ENCODE measurements around the gene LTF. TPM values are rescaled to one million over a fixed set of nuclear protein-coding genes. Genes with fewer than 3 reads are reported as not detected.

Gene LTF
- total RNA-seq, 4 donors from 2014 or later = 0.14 to 3.3 TPM; not detected in 2

- Histone ChIP-seq H3K9me3 (no peaks in the 10 kb centered on the region), H3K36me3 (no peaks in the 10 kb centered on the region), H3K27me3 (no peaks in the 10 kb centered on the region), H3K27ac (no peak overlapping the region), H3K4me3 (no peak overlapping the region), H3K4me1 (peaks cover 0 to 6% (median 2%) of the 10 kb centered on the region in 4 donors)
- intact Hi-C loops (cut with DNase I; ENCODE audit: low total_unique reads) = no loop called here
- peak; percentile 72 for DNase-seq
- in situ Hi-C loops (cut with MboI; ENCODE audit: low pct_ligation_motif_present in 1 of 4, low pct_unique_long_range_greater_than_20kb in 1 of 4, low sequenced_read_pairs in 3 of 4) = loop anchor here in 2 of 4 donors (10.0 to 25.0 kb wide), 2 partner anchors 358 to 681 kb away; no protein-coding TSS in a partner anchor
- 45 to 49% methylated on average over 5 to 16 of the region's 16 CpGs for WGBS, 2 donors (ENCODE audit: low coverage in 1 of 2)
- TF ChIP-seq EP300 (IDR thresholded peaks at IDR 0.05; ENCODE audit: low read depth) (no peak), CTCF (IDR thresholded peaks at IDR 0.05) (peak in 3 of 5 experiments; percentile 71 to 83 (median 76)), POLR2AphosphoS5 (IDR thresholded peaks at IDR 0.05) (no peak)
Observed at GRCh38 chr3:46442576-46443530, 21.9 kb downstream of the LTF start.

DNA sequence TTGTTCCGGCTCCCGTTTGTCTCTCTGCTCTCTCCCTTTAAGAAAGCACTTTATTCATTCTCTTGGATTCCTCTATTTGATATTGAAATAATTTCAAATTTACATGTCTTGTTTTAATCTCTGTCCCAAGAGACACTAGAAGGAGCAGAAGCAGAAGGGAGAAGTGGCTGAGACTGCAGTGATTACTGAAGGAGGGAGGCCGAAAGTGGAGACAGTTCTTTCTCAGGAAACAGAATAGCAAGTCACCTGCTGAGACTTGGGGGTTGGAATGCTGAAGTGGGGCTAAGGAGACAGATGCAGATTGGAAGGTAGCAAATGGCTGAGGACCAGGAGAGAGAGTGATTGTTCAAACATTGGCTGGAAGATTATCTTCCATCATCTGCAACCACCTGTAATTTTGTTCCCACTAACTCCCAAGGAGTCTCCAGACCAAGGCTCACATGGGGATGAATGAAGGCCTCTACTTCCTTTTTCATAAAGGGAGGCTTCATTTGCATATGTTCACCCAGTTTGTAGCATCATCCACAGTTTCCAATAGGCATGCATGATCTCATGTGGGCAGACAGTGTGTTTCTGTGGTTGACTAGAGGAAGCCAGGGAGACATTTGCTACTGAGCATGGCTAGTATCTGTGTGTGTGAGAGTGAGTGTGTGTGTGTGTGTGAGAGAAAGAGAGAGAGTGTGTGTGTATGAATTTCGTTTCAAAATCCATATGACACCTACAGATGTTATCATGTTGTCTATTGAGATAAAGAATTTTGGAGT lies 24.0 kb downstream of the LTF start:
- no peaks in the 10 kb centered on the region for H3K9me3 ChIP-seq
- no peak overlapping the region for H3K27ac ChIP-seq
- TF ChIP-seq POLR2A (IDR thresholded peaks at IDR 0.05) (no peak), EP300 (IDR thresholded peaks at IDR 0.05; ENCODE audit: low read depth) (no peak), POLR2AphosphoS5 (IDR thresholded peaks at IDR 0.05) (no peak), CTCF (IDR thresholded peaks at IDR 0.05) (no peak)
- intact Hi-C loops (cut with DNase I; ENCODE audit: low total_unique reads) (no loop called here), in situ Hi-C loops (cut with MboI; ENCODE audit: low pct_ligation_motif_present in 1 of 4, low pct_unique_long_range_greater_than_20kb in 1 of 4, low sequenced_read_pairs in 3 of 4) (loop anchor here in 2 of 4 donors (10.0 to 25.0 kb wide), 2 partner anchors 356 to 678 kb away; no protein-coding TSS in a partner anchor)
- no peaks in the 10 kb centered on the region for H3K36me3 ChIP-seq
- peaks cover 0 to 6% (median 2%) of the 10 kb centered on the region in 4 donors for H3K4me1 ChIP-seq
- peak; percentile 21 for DNase-seq
- 69 to 74% methylated on average over 4 of the region's 4 CpGs for WGBS, 2 donors (ENCODE audit: low coverage in 1 of 2)
- no peaks in the 10 kb centered on the region for H3K27me3 ChIP-seq
- H3K4me3 ChIP-seq = no peak overlapping the region

DNA sequence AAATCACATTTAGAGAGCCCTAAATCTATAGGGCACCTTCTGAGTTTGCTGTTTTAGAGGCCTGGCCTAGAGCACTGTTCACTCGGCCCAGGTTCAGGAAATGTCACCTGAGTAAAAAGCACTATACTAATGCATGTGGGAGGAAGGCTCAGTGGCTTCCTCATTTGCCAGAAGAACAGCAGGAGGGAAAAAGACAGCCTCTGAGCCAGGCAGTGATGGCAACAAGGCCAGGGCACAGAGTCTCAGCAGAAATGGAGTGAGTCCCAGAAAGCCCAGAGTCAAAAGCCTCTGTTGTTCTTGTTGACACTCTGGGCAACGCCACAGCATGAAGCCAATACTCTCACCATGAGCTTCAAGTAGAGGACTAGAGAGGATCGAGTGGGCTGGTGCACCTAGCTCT lies 25.9 kb downstream of the LTF start:
- no peaks in the 10 kb centered on the region for H3K9me3 ChIP-seq
- no peak overlapping the region for H3K27ac ChIP-seq
- no peak overlapping the region for H3K4me3 ChIP-seq
- in situ Hi-C loops (cut with MboI; ENCODE audit: low pct_ligation_motif_present in 1 of 4, low pct_unique_long_range_greater_than_20kb in 1 of 4, low sequenced_read_pairs in 3 of 4) (loop anchor here in 1 of 4 donors (25.0 kb wide), 1 partner anchor 677 kb away; no protein-coding TSS in a partner anchor), intact Hi-C loops (cut with DNase I; ENCODE audit: low total_unique reads) (no loop called here)
- DNase-seq = no peak
- H3K36me3 ChIP-seq = no peaks in the 10 kb centered on the region
- H3K4me1 ChIP-seq = peaks cover 0 to 6% (median 2%) of the 10 kb centered on the region in 4 donors
- WGBS, 2 donors (ENCODE audit: low coverage in 1 of 2) = 92% methylated on average over 3 of the region's 3 CpGs; no CpG with 5 or more reads in 1 of the 2 donors
- TF ChIP-seq EP300 (IDR thresholded peaks at IDR 0.05; ENCODE audit: low read depth) = no peak
- TF ChIP-seq POLR2AphosphoS5 (IDR thresholded peaks at IDR 0.05) = no peak
- TF ChIP-seq POLR2A (IDR thresholded peaks at IDR 0.05) = no peak
- TF ChIP-seq CTCF (IDR thresholded peaks at IDR 0.05) = no peak
- H3K27me3 ChIP-seq = no peaks in the 10 kb centered on the region
